LNCAP (cell line): ENCODE measurements around the gene CRIM1.

ENCODE experiments used
- TF ChIP-seq, protein P1 (sequence below): fragments of 450-650 bp; IDR thresholded peaks from 2 replicates; pipeline ENCODE4 v1.5.1; 2017; ENCODE audit warnings: mild to moderate bottlenecking

Gene CRIM1

DNA sequence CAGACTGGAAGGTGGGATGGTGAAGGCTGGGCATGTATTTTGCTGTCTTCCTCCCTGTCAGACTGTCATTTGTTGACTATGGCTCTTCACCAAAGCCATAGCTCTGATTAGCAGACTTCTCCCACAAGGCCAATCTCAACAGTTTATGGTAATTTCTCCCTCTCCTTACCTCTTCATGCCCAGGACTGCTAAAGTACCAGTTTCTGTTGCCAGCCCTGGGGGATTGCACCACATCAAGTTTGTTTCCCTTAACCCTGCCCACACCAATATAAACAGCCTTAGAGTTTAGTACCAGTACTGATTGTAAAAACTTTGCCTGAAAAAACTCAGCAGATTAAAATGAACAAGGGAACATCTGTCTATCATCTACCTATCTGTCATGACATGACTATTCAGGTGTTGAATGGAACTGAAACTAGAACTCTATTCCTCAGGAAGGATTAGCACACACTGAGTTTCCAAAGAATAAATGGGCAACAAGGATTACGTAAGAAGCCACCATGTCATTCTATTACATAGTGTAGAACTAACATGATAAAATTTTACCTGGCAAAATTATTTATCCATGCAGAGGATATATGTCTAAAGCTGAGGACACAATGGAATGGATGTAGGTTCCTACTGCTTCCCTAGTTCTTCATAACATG, 228.7 kb downstream of the CRIM1 start:
- TF ChIP-seq, protein P1, sequence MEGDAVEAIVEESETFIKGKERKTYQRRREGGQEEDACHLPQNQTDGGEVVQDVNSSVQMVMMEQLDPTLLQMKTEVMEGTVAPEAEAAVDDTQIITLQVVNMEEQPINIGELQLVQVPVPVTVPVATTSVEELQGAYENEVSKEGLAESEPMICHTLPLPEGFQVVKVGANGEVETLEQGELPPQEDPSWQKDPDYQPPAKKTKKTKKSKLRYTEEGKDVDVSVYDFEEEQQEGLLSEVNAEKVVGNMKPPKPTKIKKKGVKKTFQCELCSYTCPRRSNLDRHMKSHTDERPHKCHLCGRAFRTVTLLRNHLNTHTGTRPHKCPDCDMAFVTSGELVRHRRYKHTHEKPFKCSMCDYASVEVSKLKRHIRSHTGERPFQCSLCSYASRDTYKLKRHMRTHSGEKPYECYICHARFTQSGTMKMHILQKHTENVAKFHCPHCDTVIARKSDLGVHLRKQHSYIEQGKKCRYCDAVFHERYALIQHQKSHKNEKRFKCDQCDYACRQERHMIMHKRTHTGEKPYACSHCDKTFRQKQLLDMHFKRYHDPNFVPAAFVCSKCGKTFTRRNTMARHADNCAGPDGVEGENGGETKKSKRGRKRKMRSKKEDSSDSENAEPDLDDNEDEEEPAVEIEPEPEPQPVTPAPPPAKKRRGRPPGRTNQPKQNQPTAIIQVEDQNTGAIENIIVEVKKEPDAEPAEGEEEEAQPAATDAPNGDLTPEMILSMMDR = no peak

GRCh38 chr2:36586672-36587071, 231.1 kb downstream of the CRIM1 start:
- TF ChIP-seq, protein P1 = no peak

DNA sequence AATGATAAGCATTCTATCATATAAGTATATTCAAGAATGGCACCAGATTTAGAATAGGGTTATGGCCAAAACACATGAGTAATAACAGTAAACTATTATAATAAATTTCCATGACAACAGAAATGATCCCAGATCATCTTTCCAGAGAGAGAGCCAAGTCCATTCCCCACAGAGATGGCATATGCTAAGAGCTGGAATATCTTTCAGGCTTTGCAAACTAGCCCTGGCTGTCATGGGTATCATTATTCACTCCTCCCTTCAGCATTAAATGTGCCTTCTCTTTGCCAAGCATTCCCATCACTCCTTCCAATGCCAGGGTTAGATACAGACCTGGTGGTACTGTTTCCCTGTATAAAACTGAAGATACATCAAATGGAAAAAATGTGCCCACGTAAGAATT, 231.5 kb downstream of the CRIM1 start:
- TF ChIP-seq, protein P1 = no peak

- TF ChIP-seq, protein P1 = no peak
Measured at GRCh38 chr2:36587556-36587955, 232.0 kb downstream of the CRIM1 start.

DNA sequence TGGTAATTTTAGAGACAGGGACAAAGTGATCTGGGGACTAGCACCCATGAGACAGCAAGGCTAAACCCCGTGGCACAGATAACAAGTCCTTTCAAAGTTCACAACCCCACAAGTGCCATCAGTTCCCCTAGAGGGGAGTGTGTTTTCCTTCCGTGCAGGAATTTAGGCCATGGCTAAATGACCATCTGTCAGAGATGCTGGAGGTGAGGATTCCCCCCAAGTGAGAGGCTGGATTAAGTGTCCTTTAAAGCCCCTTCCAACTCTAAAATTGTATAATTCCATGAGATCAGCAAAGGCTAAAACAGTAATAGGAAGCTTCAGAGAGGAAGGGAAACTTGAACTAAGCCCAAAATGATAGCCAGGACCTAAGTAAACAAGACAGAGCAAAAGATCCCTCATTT, 233.7 kb downstream of the CRIM1 start:
- TF ChIP-seq, protein P1 = no peak

DNA sequence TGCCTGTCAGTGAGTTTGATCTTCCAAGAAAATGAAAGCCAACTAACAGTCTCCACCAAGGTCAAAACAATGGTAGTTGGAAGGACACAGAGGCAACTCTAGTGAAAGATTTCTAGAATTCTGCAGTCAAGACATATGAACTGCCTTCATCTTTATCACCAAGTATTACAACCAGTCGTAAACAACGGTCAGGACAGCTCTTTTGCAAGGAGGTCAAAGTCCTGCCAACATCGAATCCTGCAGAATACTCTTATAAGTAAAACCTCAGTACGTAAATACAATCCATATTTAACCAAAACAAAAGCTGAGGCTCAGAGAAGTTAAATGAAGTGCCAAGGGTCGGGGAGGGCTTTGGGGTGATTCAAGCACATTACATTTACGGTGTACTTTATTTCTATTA, 239.3 kb downstream of the CRIM1 start:
- TF ChIP-seq, protein P1 = no peak

- TF ChIP-seq, protein P1 = no peak
Measured at GRCh38 chr2:36596397-36596796, 240.8 kb downstream of the CRIM1 start.

DNA sequence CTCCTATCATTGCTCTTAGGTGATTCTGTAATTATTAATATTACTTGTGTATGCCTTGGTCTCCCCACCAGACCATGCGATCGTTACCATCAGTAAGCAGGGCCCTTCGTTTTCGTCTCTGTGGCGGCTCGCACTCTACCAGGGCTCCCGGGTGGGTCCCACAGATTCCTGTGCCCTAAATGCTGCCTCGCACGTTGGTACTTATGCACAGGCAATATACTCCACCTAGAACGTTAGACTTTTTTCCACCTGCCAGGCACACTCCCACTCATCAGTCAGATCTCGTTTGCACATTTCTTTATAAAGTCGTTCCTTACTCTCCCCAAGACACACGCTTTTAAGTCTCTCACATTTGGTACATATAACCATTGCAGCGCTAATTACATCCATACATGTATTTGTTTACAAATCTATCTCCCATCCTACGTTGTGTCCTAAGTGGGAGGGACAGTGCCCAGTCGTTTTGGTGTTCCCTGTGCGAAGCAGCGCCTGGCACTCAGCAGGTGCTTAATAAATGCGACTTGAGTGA, 241.5 kb downstream of the CRIM1 start:
- TF ChIP-seq, protein P1 = no peak
